IgD-negative memory B cell (primary cell): ENCODE measurements around the gene STPG4. TPM values are rescaled to one million over a fixed set of nuclear protein-coding genes. Genes with fewer than 3 reads are reported as not detected.

Source experiments
- H3K27ac Mint-ChIP-seq, 3 donors: one replicate each; pipeline ENCODE4 v1.8.0; 2020 to 2022; ENCODE audit warnings: mild to moderate bottlenecking in 3 of 3, mixed read lengths in 3 of 3, moderate library complexity in 1 of 3
- H3K27me3 Mint-ChIP-seq: one replicate; pipeline ENCODE4 v1.8.0; 2021; ENCODE audit warnings: mixed read lengths
- H3K36me3 Mint-ChIP-seq: one replicate; pipeline ENCODE4 v1.8.0; 2020; ENCODE audit warnings: mild to moderate bottlenecking, mixed read lengths
- H3K4me1 Mint-ChIP-seq, 3 donors: one replicate each; pipeline ENCODE4 v1.8.0; 2020 to 2022; ENCODE audit warnings: mixed read lengths in 3 of 3, mild to moderate bottlenecking in 1 of 3
- H3K4me3 Mint-ChIP-seq, 4 donors: one replicate each; pipeline ENCODE4 v1.8.0; 2020 to 2022; ENCODE audit warnings: mild to moderate bottlenecking in 4 of 4, mixed read lengths in 4 of 4, moderate library complexity in 3 of 4
- H3K9me3 Mint-ChIP-seq, 3 donors: one replicate each; pipeline ENCODE4 v1.8.0; 2020 to 2021; ENCODE audit warnings: mixed read lengths in 3 of 3, mild to moderate bottlenecking in 1 of 3
- polyA plus RNA-seq: library from polyadenylated mRNA; unstranded; fragments of 300-500 nt; fragmentation: Illumina TruSeq; gene quantifications from one replicate; pipeline ENCODE4 v1.2.3, GENCODE V29; 2021

STPG4 gene
- polyA plus RNA-seq, 1 donor from 2014 or later = not detected

- Mint-ChIP-seq H3K36me3 (no peaks in the 10 kb centered on the region), H3K27ac (no peak overlapping the region), H3K27me3 (no peaks in the 10 kb centered on the region), H3K9me3 (no peaks in the 10 kb centered on the region), H3K4me1 (peaks cover 0 to 2% (median 1%) of the 10 kb centered on the region in 3 donors), H3K4me3 (no peak overlapping the region)
These were observed 58.7 kb downstream of the STPG4 start for GRCh38 chr2:47096451-47096850.

GRCh38 chr2:47095349-47096020 lies 59.6 kb downstream of the STPG4 start:
- no peaks in the 10 kb centered on the region for H3K27me3 Mint-ChIP-seq
- H3K36me3 Mint-ChIP-seq = no peaks in the 10 kb centered on the region
- H3K4me1 Mint-ChIP-seq = peaks cover 3 to 11% (median 4%) of the 10 kb centered on the region in 3 donors
- no peaks in the 10 kb centered on the region for H3K9me3 Mint-ChIP-seq
- H3K4me3 Mint-ChIP-seq = no peak overlapping the region
- H3K27ac Mint-ChIP-seq = no peak overlapping the region

- Mint-ChIP-seq H3K4me3 (no peak overlapping the region), H3K36me3 (no peaks in the 10 kb centered on the region), H3K27me3 (peaks cover under 1% of the 10 kb centered on the region), H3K9me3 (no peaks in the 10 kb centered on the region), H3K27ac (no peak overlapping the region), H3K4me1 (peaks cover 3 to 11% (median 4%) of the 10 kb centered on the region in 3 donors)
These were observed 60.5 kb downstream of the STPG4 start for GRCh38 chr2:47094511-47095142.

- Mint-ChIP-seq H3K4me1 (peaks cover 3 to 11% (median 4%) of the 10 kb centered on the region in 3 donors), H3K27ac (no peak overlapping the region), H3K27me3 (peaks cover 3% of the 10 kb centered on the region), H3K9me3 (no peaks in the 10 kb centered on the region), H3K36me3 (no peaks in the 10 kb centered on the region), H3K4me3 (no peak overlapping the region)
These were observed 61.5 kb downstream of the STPG4 start for GRCh38 chr2:47093626-47094025.

GRCh38 chr2:47092465-47092864 lies 62.6 kb downstream of the STPG4 start:
- H3K4me3 Mint-ChIP-seq = no peak overlapping the region
- H3K27ac Mint-ChIP-seq = no peak overlapping the region
- peaks cover 3 to 11% (median 4%) of the 10 kb centered on the region in 3 donors for H3K4me1 Mint-ChIP-seq
- H3K9me3 Mint-ChIP-seq = no peaks in the 10 kb centered on the region
- peaks cover 1% of the 10 kb centered on the region for H3K36me3 Mint-ChIP-seq
- H3K27me3 Mint-ChIP-seq = peaks cover 3% of the 10 kb centered on the region

- Mint-ChIP-seq H3K27me3 (peaks cover 3% of the 10 kb centered on the region), H3K27ac (no peak overlapping the region), H3K9me3 (no peaks in the 10 kb centered on the region), H3K4me1 (peaks cover 3 to 11% (median 4%) of the 10 kb centered on the region in 3 donors), H3K4me3 (no peak overlapping the region), H3K36me3 (peaks cover 4% of the 10 kb centered on the region)
These were observed 64.0 kb downstream of the STPG4 start for GRCh38 chr2:47091118-47091517.

- Mint-ChIP-seq H3K27me3 (peaks cover 3% of the 10 kb centered on the region), H3K4me3 (no peak overlapping the region), H3K4me1 (peaks cover 4 to 11% (median 6%) of the 10 kb centered on the region in 3 donors), H3K27ac (peak overlapping the region in 1 of 3 donors; percentile 22), H3K36me3 (peaks cover 5% of the 10 kb centered on the region), H3K9me3 (no peaks in the 10 kb centered on the region)
These were observed 66.0 kb downstream of the STPG4 start for GRCh38 chr2:47089083-47089464.

GRCh38 chr2:47088371-47089082 lies 66.6 kb downstream of the STPG4 start:
- H3K36me3 Mint-ChIP-seq = peaks cover 5% of the 10 kb centered on the region
- peaks cover 3% of the 10 kb centered on the region for H3K27me3 Mint-ChIP-seq
- peak overlapping the region in 1 of 4 donors; percentile 28 for H3K4me3 Mint-ChIP-seq
- peaks cover 4 to 11% (median 6%) of the 10 kb centered on the region in 3 donors for H3K4me1 Mint-ChIP-seq
- no peak overlapping the region for H3K27ac Mint-ChIP-seq
- no peaks in the 10 kb centered on the region for H3K9me3 Mint-ChIP-seq

GRCh38 chr2:47087051-47087450 lies 68.1 kb downstream of the STPG4 start:
- peaks cover 5% of the 10 kb centered on the region for H3K36me3 Mint-ChIP-seq
- no peaks in the 10 kb centered on the region for H3K9me3 Mint-ChIP-seq
- peaks cover 3% of the 10 kb centered on the region for H3K27me3 Mint-ChIP-seq
- no peak overlapping the region for H3K4me3 Mint-ChIP-seq
- no peak overlapping the region for H3K27ac Mint-ChIP-seq
- peaks cover 4 to 11% (median 8%) of the 10 kb centered on the region in 3 donors for H3K4me1 Mint-ChIP-seq

GRCh38 chr2:47086571-47086970 lies 68.5 kb downstream of the STPG4 start:
- Mint-ChIP-seq H3K27me3 (peaks cover 3% of the 10 kb centered on the region), H3K36me3 (peaks cover 5% of the 10 kb centered on the region), H3K4me3 (no peak overlapping the region), H3K27ac (no peak overlapping the region), H3K4me1 (peaks cover 4 to 11% (median 8%) of the 10 kb centered on the region in 3 donors), H3K9me3 (no peaks in the 10 kb centered on the region)

GRCh38 chr2:47086054-47086471 lies 69.0 kb downstream of the STPG4 start:
- peaks cover 3% of the 10 kb centered on the region for H3K27me3 Mint-ChIP-seq
- peaks cover 4 to 8% (median 6%) of the 10 kb centered on the region in 3 donors for H3K4me1 Mint-ChIP-seq
- no peak overlapping the region for H3K4me3 Mint-ChIP-seq
- H3K9me3 Mint-ChIP-seq = no peaks in the 10 kb centered on the region
- peaks cover 5% of the 10 kb centered on the region for H3K36me3 Mint-ChIP-seq
- H3K27ac Mint-ChIP-seq = no peak overlapping the region

GRCh38 chr2:47083886-47084687 lies 71.0 kb downstream of the STPG4 start:
- Mint-ChIP-seq H3K36me3 (peaks cover 5% of the 10 kb centered on the region), H3K27ac (peak overlapping the region in 2 of 3 donors; percentile 39 to 80), H3K9me3 (no peaks in the 10 kb centered on the region)

GRCh38 chr2:47083485-47083884 lies 71.6 kb downstream of the STPG4 start:
- Mint-ChIP-seq H3K27ac (no peak overlapping the region), H3K9me3 (no peaks in the 10 kb centered on the region), H3K4me3 (no peak overlapping the region), H3K4me1 (peaks cover 4 to 9% (median 7%) of the 10 kb centered on the region in 3 donors), H3K27me3 (no peaks in the 10 kb centered on the region), H3K36me3 (peaks cover 5% of the 10 kb centered on the region)

More at GRCh38 chr2:47083886-47084687, 71.0 kb downstream of the STPG4 start:
- Mint-ChIP-seq H3K4me1 (peaks cover 0 to 6% (median 4%) of the 10 kb centered on the region in 3 donors), H3K27me3 (no peaks in the 10 kb centered on the region), H3K4me3 (no peak overlapping the region)

GRCh38 chr2:47083005-47083404 lies 72.1 kb downstream of the STPG4 start:
- Mint-ChIP-seq H3K36me3 (peaks cover 4% of the 10 kb centered on the region), H3K27me3 (no peaks in the 10 kb centered on the region), H3K9me3 (no peaks in the 10 kb centered on the region), H3K4me1 (peaks cover 4 to 12% (median 7%) of the 10 kb centered on the region in 3 donors), H3K27ac (no peak overlapping the region), H3K4me3 (no peak overlapping the region)
